H1 (cell line): ENCODE data around the gene OR10V1. TPM values are rescaled to one million over a fixed set of nuclear protein-coding genes. Genes with fewer than 3 reads are reported as not detected.

Experiments
- CTCF ChIA-PET: fragments of 300-600 bp; sonication (Branson Sonifier 250); formaldehyde crosslinking; loops from one replicate; lab custom pipeline; 2021; ENCODE audit not compliant: partially characterized antibody; lab: Charles Lee
- POLR2A ChIA-PET: fragments of 300-600 bp; sonication (Branson Sonifier 250); formaldehyde crosslinking; loops from one replicate; lab custom pipeline; 2021; ENCODE audit warnings: inconsistent platforms; ENCODE audit not compliant: partially characterized antibody; lab: Charles Lee
- DNase-seq, 2 experiments: peaks; one replicate each; pipeline versions ENCODE4 v3.0.0 to v3.0.0-alpha.2; 2010 to 2022; ENCODE audit warnings: low spot score in 2 of 2, low read depth in 1 of 2, mixed read lengths in 1 of 2
- FAIRE-seq: peaks from 2 replicates; lab custom pipeline; 2011; peaks lifted over from hg19 to GRCh38; lab: Jason Lieb, UNC
- H2AFZ ChIP-seq: 2 replicates; pipeline ENCODE4 v1.8.1; 2012; ENCODE audit warnings: low read length, inconsistent platforms
- H2AK5ac ChIP-seq: 2 replicates; pipeline ENCODE4 v1.6.1; 2013; ENCODE audit warnings: low read depth, low read length
- H2BK120ac ChIP-seq: replicated peaks from 2 replicates; pipeline ENCODE3; 2013; ENCODE audit warnings: low read depth, low read length, inconsistent platforms
- H2BK12ac ChIP-seq: 2 replicates; pipeline ENCODE4 v1.6.1; 2013; ENCODE audit warnings: low read depth, low read length
- H2BK15ac ChIP-seq: 2 replicates; pipeline ENCODE4 v1.6.1; 2013; ENCODE audit warnings: low read length
- H2BK20ac ChIP-seq: 2 replicates; pipeline ENCODE4 v1.6.1; 2013; ENCODE audit warnings: low read length
- H2BK5ac ChIP-seq: 2 replicates; pipeline ENCODE4 v1.6.1; 2013; ENCODE audit warnings: low read depth, low read length
- H3K14ac ChIP-seq: 2 replicates; pipeline ENCODE4 v1.6.1; 2013; ENCODE audit warnings: inconsistent platforms; ENCODE audit not compliant: insufficient read length
- H3K18ac ChIP-seq: 2 replicates; pipeline ENCODE4 v1.6.1; 2013; ENCODE audit warnings: low read length; ENCODE audit errors: extremely low read depth
- H3K23ac ChIP-seq: 2 replicates; pipeline ENCODE4 v1.6.1; 2013; ENCODE audit warnings: inconsistent platforms; ENCODE audit not compliant: insufficient read length
- H3K23me2 ChIP-seq: 2 replicates; pipeline ENCODE4 v1.6.1; 2013; ENCODE audit warnings: low read depth, low read length
- H3K27ac ChIP-seq: 2 replicates; pipeline ENCODE4 v1.6.1; 2011; ENCODE audit warnings: low read depth, low read length, inconsistent platforms
- H3K27me3 ChIP-seq, 4 experiments: replicated peaks in 1 of 4; 1 replicate in 1 of 4; 2 replicates in 3 of 4; pipeline versions ENCODE4 v1.6.1 to v1.8.1; 2011 to 2013; ENCODE audit warnings: low read length in 3 of 4, mild to moderate bottlenecking in 3 of 4, inconsistent platforms in 2 of 4, mixed read lengths in 2 of 4, moderate library complexity in 1 of 4; ENCODE audit not compliant: control insufficient read depth in 3 of 4, insufficient read depth in 3 of 4; ENCODE audit errors: extremely low read depth in 1 of 4
- H3K36me3 ChIP-seq, 4 experiments: 2 replicates each; pipeline versions ENCODE4 v1.6.1 to v1.8.1; 2011 to 2013; ENCODE audit warnings: mild to moderate bottlenecking in 4 of 4, low read length in 3 of 4, moderate library complexity in 2 of 4, control low read depth in 1 of 4, inconsistent platforms in 1 of 4; ENCODE audit not compliant: insufficient read depth in 4 of 4, control insufficient read depth in 2 of 4
- H3K4ac ChIP-seq: replicated peaks from 2 replicates; pipeline ENCODE3; 2013; ENCODE audit warnings: low read length, low read depth, mixed read lengths, inconsistent platforms; ENCODE audit not compliant: insufficient read length
- H3K4me1 ChIP-seq, 4 experiments: replicated peaks in 1 of 4; 1 replicate in 1 of 4; 2 replicates in 3 of 4; pipeline versions ENCODE4 v1.6.1 to v1.8.1; 2011 to 2013; ENCODE audit warnings: low read length in 3 of 4, inconsistent platforms in 2 of 4, mixed read lengths in 1 of 4; ENCODE audit not compliant: insufficient read depth in 4 of 4, control insufficient read depth in 3 of 4
- H3K4me2 ChIP-seq, 2 experiments: 2 replicates each; pipeline versions ENCODE4 v1.6.1 to v1.8.1; 2011 to 2013; ENCODE audit warnings: low read depth in 2 of 2, low read length in 2 of 2, control low read depth in 1 of 2, inconsistent platforms in 1 of 2, mild to moderate bottlenecking in 1 of 2; ENCODE audit not compliant: insufficient read depth in 1 of 2
- H3K4me3 ChIP-seq, 4 experiments: fragments of 200-600, 300-600 bp in 1 of 4; sonication (generic), shearing (Covaris generic), sonication (Bioruptor Twin) in 1 of 4; 2 replicates each; pipeline versions ENCODE4 v1.5.1 to v1.8.1; 2011 to 2016; ENCODE audit warnings: low read length in 4 of 4, low read depth in 3 of 4, control low read depth in 2 of 4, inconsistent platforms in 2 of 4, mild to moderate bottlenecking in 2 of 4, mixed read lengths in 1 of 4, moderate library complexity in 1 of 4; ENCODE audit not compliant: insufficient read depth in 2 of 4; ENCODE audit errors: extremely low read depth in 1 of 4
- H3K56ac ChIP-seq: replicated peaks from 2 replicates; pipeline ENCODE3; 2013; ENCODE audit warnings: low read depth, mild to moderate bottlenecking, mixed read lengths, low read length, inconsistent platforms; ENCODE audit not compliant: insufficient read length
- H3K79me1 ChIP-seq: 2 replicates; pipeline ENCODE4 v1.6.1; 2013; ENCODE audit warnings: low read depth, low read length, control low read depth
- H3K79me2 ChIP-seq, 2 experiments: 2 replicates each; pipeline versions ENCODE4 v1.6.1 to v1.8.1; 2012 to 2013; ENCODE audit warnings: low read length in 2 of 2, mild to moderate bottlenecking in 2 of 2, inconsistent platforms in 1 of 2; ENCODE audit not compliant: insufficient read depth in 2 of 2, control insufficient read depth in 1 of 2
- H3K9ac ChIP-seq, 4 experiments: replicated peaks in 1 of 4; 1 replicate in 1 of 4; 2 replicates in 3 of 4; pipeline versions ENCODE4 v1.6.1 to v1.8.1; 2011 to 2013; ENCODE audit warnings: low read depth in 3 of 4, low read length in 3 of 4, control low read depth in 2 of 4, mild to moderate bottlenecking in 2 of 4, moderate library complexity in 2 of 4, inconsistent platforms in 1 of 4; ENCODE audit errors: extremely low read depth in 1 of 4
- H3K9me3 ChIP-seq, 2 experiments: 2 replicates each; pipeline versions ENCODE4 v1.6.1 to v1.8.1; 2012 to 2013; ENCODE audit warnings: mild to moderate bottlenecking in 2 of 2, moderate library complexity in 2 of 2, control low read depth in 1 of 2, inconsistent platforms in 1 of 2, low read depth in 1 of 2, low read length in 1 of 2, mixed read lengths in 1 of 2; ENCODE audit not compliant: insufficient read depth in 2 of 2
- H4K20me1 ChIP-seq, 2 experiments: replicated peaks in 1 of 2; 2 replicates each; pipeline versions ENCODE3 to v1.8.1; 2011 to 2013; ENCODE audit warnings: inconsistent platforms in 2 of 2, low read length in 2 of 2, mild to moderate bottlenecking in 1 of 2; ENCODE audit not compliant: insufficient read depth in 2 of 2, control insufficient read depth in 1 of 2
- H4K5ac ChIP-seq: 2 replicates; pipeline ENCODE4 v1.6.1; 2013; ENCODE audit warnings: low read length, low read depth, mixed read lengths, inconsistent platforms; ENCODE audit not compliant: insufficient read length
- H4K8ac ChIP-seq: 2 replicates; pipeline ENCODE4 v1.8.0; 2013; ENCODE audit warnings: mild to moderate bottlenecking, moderate library complexity, low read length, inconsistent platforms; ENCODE audit not compliant: insufficient read depth; ENCODE audit errors: extremely low read depth
- H4K91ac ChIP-seq: replicated peaks from 2 replicates; pipeline ENCODE3; 2013; ENCODE audit warnings: low read length, mixed read lengths, inconsistent platforms; ENCODE audit not compliant: insufficient read length
- BACH1 ChIP-seq: IDR thresholded peaks from 2 replicates; pipeline ENCODE4 v1.6.1; 2012; ENCODE audit warnings: low read length, improper control_type of control experiment
- CBX8 ChIP-seq: fragments of 300-800, 300-1000 bp; sonication (generic); IDR thresholded peaks from 2 replicates; pipeline ENCODE4 v1.7.1; 2016; ENCODE audit warnings: low read depth, low read length, borderline replicate concordance
- CEBPB ChIP-seq: IDR thresholded peaks from 2 replicates; pipeline ENCODE4 v1.6.1; 2012; ENCODE audit warnings: low read depth, low read length
- EZH2 ChIP-seq: fragments of 200-600 bp; sonication (generic); IDR thresholded peaks from 2 replicates; pipeline ENCODE4 v1.7.1; 2012; ENCODE audit warnings: low read depth, mild to moderate bottlenecking, moderate library complexity, low read length, inconsistent platforms; ENCODE audit not compliant: severe bottlenecking
- KDM4A ChIP-seq: IDR thresholded peaks from one replicate; pipeline ENCODE4 v1.7.1; 2012; ENCODE audit warnings: low read depth, mild to moderate bottlenecking, moderate library complexity, low read length, inconsistent platforms; ENCODE audit not compliant: severe bottlenecking
- POU5F1 ChIP-seq: IDR thresholded peaks from 2 replicates; pipeline ENCODE4 v1.6.1; 2011; ENCODE audit warnings: low read depth, mild to moderate bottlenecking, low read length, moderate library complexity
- SAP30 ChIP-seq: fragments of 300-600 bp; sonication (generic); IDR thresholded peaks from 2 replicates; pipeline ENCODE4 v1.7.1; 2012; ENCODE audit warnings: low read length, moderate library complexity, mild to moderate bottlenecking, inconsistent platforms; ENCODE audit not compliant: insufficient read depth, insufficient replicate concordance
- SIN3A ChIP-seq, 2 experiments: IDR thresholded peaks in 1 of 2; conservative IDR thresholded peaks in 1 of 2; 2 replicates each; pipeline ENCODE4 v1.6.1; 2011 to 2012; ENCODE audit warnings: low read length in 2 of 2, improper control_type of control experiment in 1 of 2, low read depth in 1 of 2, mild to moderate bottlenecking in 1 of 2
- SP1 ChIP-seq: IDR thresholded peaks from 2 replicates; pipeline ENCODE4 v1.6.1; 2011; ENCODE audit warnings: low read depth, low read length
- SP4 ChIP-seq: IDR thresholded peaks from 2 replicates; pipeline ENCODE4 v1.6.1; 2012; ENCODE audit warnings: low read length, inconsistent platforms
- SRF ChIP-seq: IDR thresholded peaks from 2 replicates; pipeline ENCODE4 v1.6.1; 2011; ENCODE audit warnings: mild to moderate bottlenecking, low read depth, low read length, moderate library complexity
- TAF7 ChIP-seq: optimal IDR thresholded peaks from 2 replicates; pipeline ENCODE3; 2011; ENCODE audit warnings: low read depth, mild to moderate bottlenecking, inconsistent platforms, low read length, moderate library complexity, borderline replicate concordance
- TBP ChIP-seq: IDR thresholded peaks from 2 replicates; pipeline ENCODE4 v1.6.1; 2011; ENCODE audit warnings: low read depth, low read length, improper control_type of control experiment
- ZNF274 ChIP-seq: IDR thresholded peaks from 2 replicates; pipeline ENCODE4 v1.7.0; 2012; ENCODE audit warnings: low read length, borderline replicate concordance; ENCODE audit errors: extremely low read depth
- WGBS, 2 experiments: shearing (Covaris generic) in 1 of 2; methylation state at CpG; one replicate each; pipeline versions ENCODE4 v1.1.6 to v1.1.7; 2013 to 2015; ENCODE audit warnings: low lambda C conversion rate in 2 of 2, mixed read lengths in 2 of 2, inconsistent platforms in 1 of 2, low coverage in 1 of 2, missing lambda C conversion rate in 1 of 2; ENCODE audit not compliant: insufficient replicate concordance in 2 of 2, insufficient coverage in 1 of 2, insufficient read length in 1 of 2; ENCODE audit errors: extremely low coverage in 1 of 2, missing lambda C conversion rate in 1 of 2; 5-methylcytosine and 5-hydroxymethylcytosine counted together
- polyA plus RNA-seq, 7 experiments: library from polyadenylated mRNA; depleted of rRNA in 3 of 7; stranded (reverse) in 5 of 7; unstranded in 2 of 7; fragments of >200 nt in 5 of 7; fragments of 200-250 nt in 2 of 7; gene quantifications; 1 replicate in 5 of 7; 2 replicates in 1 of 7; 4 replicates in 1 of 7; pipeline versions ENCODE4 v1.2.1 to v1.2.3, GENCODE V29; 2011 to 2013; ENCODE audit warnings: missing spikeins in 2 of 7, mixed read lengths in 2 of 7
- total RNA-seq: library from RNA; stranded (reverse); fragmentation: NEBNext Ultra II Directional; extraction: Animal tissue kit (Norgen Biotek cat#: 25700); gene quantifications from 2 replicates; pipeline ENCODE4 v1.2.1, GENCODE V29; 2021

The OR10V1 gene
- total and polyA plus RNA-seq, 2 of the 8 experiments (the other 6 are each of a cell fraction or from before 2014, with no cell fraction given), result not detected

DNA sequence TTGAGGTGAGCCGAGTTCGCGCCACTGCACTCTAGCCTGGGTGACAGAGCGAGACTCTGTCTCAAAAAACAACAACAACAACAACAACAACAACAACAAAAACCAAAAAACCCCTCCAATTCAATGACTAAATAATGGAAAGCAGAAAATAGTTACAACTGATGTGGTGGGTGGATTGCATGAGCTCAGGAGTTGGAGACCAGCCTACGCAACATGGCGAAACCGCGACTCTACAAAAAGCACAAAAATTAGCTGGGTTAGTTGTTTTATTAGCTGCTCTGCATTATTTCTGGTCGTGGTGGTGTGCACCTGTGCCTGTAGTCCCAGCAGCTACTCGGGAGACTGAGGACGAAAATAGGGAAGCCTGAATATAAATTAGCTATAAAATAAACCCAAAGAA is 42.2 kb downstream of the OR10V1 start:
- no peak overlapping the region for H3K56ac ChIP-seq
- H3K79me1 ChIP-seq, result no peaks in the 10 kb centered on the region
- peaks cover 3 to 6% (median 4%) of the 10 kb centered on the region in 4 experiments; a peak in 6 of 8 replicates for H3K36me3 ChIP-seq
- no peak overlapping the region for H3K14ac ChIP-seq
- H3K23me2 ChIP-seq, result peaks cover 3% of the 10 kb centered on the region
- no peaks in the 10 kb centered on the region for H3K27me3 ChIP-seq
- H4K20me1 ChIP-seq, result peaks cover 1 to 3% of the 10 kb centered on the region in 2 experiments
- ChIA-PET CTCF (interaction anchor here (0.7 to 2.6 kb wide), 3 partner anchors 9 to 46 kb away, joined by 3 to 8 read pairs (median 3); no protein-coding TSS in a partner anchor), POLR2A (interaction anchor here (3.7 kb wide), 1 partner anchor 56 kb away, joined by 16 read pairs; the partner anchor contains the start of gene OSBP)
- peaks cover 0 to 8% (median 3%) of the 10 kb centered on the region in 4 experiments; a peak in 2 of 7 replicates for H3K4me1 ChIP-seq
- H3K9ac ChIP-seq, result no peak overlapping the region
- no peak overlapping the region for H4K5ac ChIP-seq
- no peak overlapping the region for H4K8ac ChIP-seq
- no peak overlapping the region for H3K27ac ChIP-seq
- H2BK15ac ChIP-seq, result no peak overlapping the region
- no peak overlapping the region for H2BK5ac ChIP-seq
- WGBS, 2 experiments, result 94% methylated on average over 11 of the region's 11 CpGs; no CpG with 5 or more reads in 1 of the 2 experiments
- FAIRE-seq, result no peak
- H3K79me2 ChIP-seq, result peaks cover 0 to 14% of the 10 kb centered on the region in 2 experiments; a peak in 2 of 4 replicates
- H4K91ac ChIP-seq, result no peak overlapping the region
- H2AFZ ChIP-seq, result no peak overlapping the region
- DNase-seq, result no peak
- H3K4me2 ChIP-seq, result no peak overlapping the region
- H2AK5ac ChIP-seq, result no peak overlapping the region
- H3K23ac ChIP-seq, result no peak overlapping the region
- H3K18ac ChIP-seq, result no peak overlapping the region
- no peak overlapping the region for H3K4me3 ChIP-seq
- H2BK120ac ChIP-seq, result no peak overlapping the region
- TF ChIP-seq BACH1 (no peak), SAP30 (no peak), CEBPB (no peak), TBP (no peak), SP1 (no peak), SIN3A (conservative IDR thresholded peaks at IDR 0.05 in 1 of 2, IDR thresholded peaks at IDR 0.05 in 1 of 2; ENCODE audit: low read depth in 1 of 2, low read length in 2 of 2) (no peak), TAF7 (no peak), POU5F1 (no peak), ZNF274 (no peak), EZH2 (no peak), KDM4A (no peak), CBX8 (no peak), SP4 (no peak), SRF (no peak)
- TF ChIP-seq, all 59 proteins: peak for 0
- H2BK12ac ChIP-seq, result no peak overlapping the region
- H3K4ac ChIP-seq, result no peak overlapping the region
- no peaks in the 10 kb centered on the region for H3K9me3 ChIP-seq
- no peak overlapping the region for H2BK20ac ChIP-seq
